Glutamatergic neuron (in vitro differentiated cells): Measurements from ENCODE around the gene DOCK3. TPM values are rescaled to one million over a fixed set of nuclear protein-coding genes. Genes with fewer than 3 reads are reported as not detected.
"Not testable (repeated sequence)": the region's sequence is repeated elsewhere in the genome, so short reads cannot be mapped to it uniquely, and the experiment has no call there.

ENCODE experiments used
- DNase-seq: peaks from one replicate; pipeline ENCODE4 v3.0.0; 2022
- H3K27ac Mint-ChIP-seq: one replicate; pipeline ENCODE4 v1.8.0; 2020; ENCODE audit warnings: mild to moderate bottlenecking, mixed read lengths, inconsistent platforms; ENCODE audit not compliant: unreplicated experiment
- H3K27me3 Mint-ChIP-seq: one replicate; pipeline ENCODE4 v1.8.0; 2020; ENCODE audit warnings: mild to moderate bottlenecking, moderate library complexity, mixed read lengths, inconsistent platforms; ENCODE audit not compliant: unreplicated experiment
- H3K36me3 Mint-ChIP-seq: one replicate; pipeline ENCODE4 v1.8.0; 2020; ENCODE audit warnings: mild to moderate bottlenecking, mixed read lengths, inconsistent platforms; ENCODE audit not compliant: unreplicated experiment
- H3K4me1 Mint-ChIP-seq: one replicate; pipeline ENCODE4 v1.8.0; 2020; ENCODE audit warnings: mild to moderate bottlenecking, low read depth, mixed read lengths, inconsistent platforms; ENCODE audit not compliant: unreplicated experiment
- H3K4me3 Mint-ChIP-seq: one replicate; pipeline ENCODE4 v1.8.0; 2020; ENCODE audit warnings: mild to moderate bottlenecking, mixed read lengths, inconsistent platforms; ENCODE audit not compliant: unreplicated experiment
- H3K9me3 Mint-ChIP-seq: one replicate; pipeline ENCODE4 v1.8.0; 2020; ENCODE audit warnings: mild to moderate bottlenecking, moderate library complexity, mixed read lengths, inconsistent platforms; ENCODE audit not compliant: unreplicated experiment
- total RNA-seq: library from RNA; stranded (reverse); fragmentation: NEBNext Ultra II Directional; extraction: Animal tissue kit (Norgen Biotek cat#: 25700); gene quantifications from one replicate; pipeline ENCODE4 v1.2.1, GENCODE V29; 2021; ENCODE audit not compliant: unreplicated experiment
- TF ChIP-seq, protein P1 (sequence below): fragments of 200-600 bp; sonication (generic); IDR thresholded peaks from one replicate; pipeline ENCODE4 v1.5.0; 2021; ENCODE audit not compliant: partially characterized antibody, unreplicated experiment

DOCK3 gene
- total RNA-seq, 1 donor from 2014 or later = 13.4 TPM

DNA sequence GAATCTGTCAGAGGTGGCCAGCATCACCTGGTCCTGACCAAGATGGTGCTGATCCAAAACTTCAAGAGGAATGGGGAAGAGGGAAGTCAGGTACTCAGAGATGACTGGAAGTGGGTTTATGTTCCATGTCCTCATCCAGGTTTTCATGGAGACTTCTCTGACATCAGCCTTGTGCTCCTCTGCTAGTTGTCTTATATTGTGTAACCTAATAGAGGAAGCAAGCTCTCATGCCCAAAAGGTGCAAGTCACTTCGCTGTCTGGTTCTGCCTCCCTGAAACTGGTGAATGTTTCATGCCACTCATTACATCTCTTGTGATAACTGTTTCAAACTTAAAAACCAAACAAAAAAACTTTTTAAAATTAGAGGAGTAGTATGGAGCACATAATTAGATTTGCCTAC lies 583.1 kb downstream of the DOCK3 start:
- H3K4me1 Mint-ChIP-seq = no peaks in the 10 kb centered on the region
- TF ChIP-seq, protein P1, sequence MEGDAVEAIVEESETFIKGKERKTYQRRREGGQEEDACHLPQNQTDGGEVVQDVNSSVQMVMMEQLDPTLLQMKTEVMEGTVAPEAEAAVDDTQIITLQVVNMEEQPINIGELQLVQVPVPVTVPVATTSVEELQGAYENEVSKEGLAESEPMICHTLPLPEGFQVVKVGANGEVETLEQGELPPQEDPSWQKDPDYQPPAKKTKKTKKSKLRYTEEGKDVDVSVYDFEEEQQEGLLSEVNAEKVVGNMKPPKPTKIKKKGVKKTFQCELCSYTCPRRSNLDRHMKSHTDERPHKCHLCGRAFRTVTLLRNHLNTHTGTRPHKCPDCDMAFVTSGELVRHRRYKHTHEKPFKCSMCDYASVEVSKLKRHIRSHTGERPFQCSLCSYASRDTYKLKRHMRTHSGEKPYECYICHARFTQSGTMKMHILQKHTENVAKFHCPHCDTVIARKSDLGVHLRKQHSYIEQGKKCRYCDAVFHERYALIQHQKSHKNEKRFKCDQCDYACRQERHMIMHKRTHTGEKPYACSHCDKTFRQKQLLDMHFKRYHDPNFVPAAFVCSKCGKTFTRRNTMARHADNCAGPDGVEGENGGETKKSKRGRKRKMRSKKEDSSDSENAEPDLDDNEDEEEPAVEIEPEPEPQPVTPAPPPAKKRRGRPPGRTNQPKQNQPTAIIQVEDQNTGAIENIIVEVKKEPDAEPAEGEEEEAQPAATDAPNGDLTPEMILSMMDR = no peak
- H3K9me3 Mint-ChIP-seq = peaks cover 2% of the 10 kb centered on the region
- no peak overlapping the region for H3K27ac Mint-ChIP-seq
- H3K36me3 Mint-ChIP-seq = no peaks in the 10 kb centered on the region
- no peak overlapping the region for H3K4me3 Mint-ChIP-seq
- no peak for DNase-seq
- H3K27me3 Mint-ChIP-seq = no peaks in the 10 kb centered on the region

DNA sequence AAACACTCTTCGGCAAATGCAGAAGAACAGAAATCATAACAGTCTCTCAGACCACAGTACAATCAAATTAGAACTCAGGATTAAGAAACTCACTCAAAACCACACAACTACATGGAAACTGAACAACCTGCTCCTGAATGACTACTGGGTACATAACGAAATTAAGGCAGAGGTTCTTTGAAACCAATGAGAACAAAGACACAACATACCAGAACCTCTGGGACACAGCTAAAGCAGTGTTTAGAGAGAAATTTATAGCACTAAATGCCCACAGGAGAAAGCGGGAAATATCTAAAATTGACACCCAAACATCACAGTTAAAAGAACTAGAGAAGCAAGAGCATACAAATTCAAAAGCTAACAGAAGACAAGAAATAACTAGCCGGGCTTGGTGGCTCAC lies 589.4 kb downstream of the DOCK3 start:
- not testable (repeated sequence) for H3K4me3 Mint-ChIP-seq, DNase-seq, H3K9me3 Mint-ChIP-seq, H3K27me3 Mint-ChIP-seq, H3K4me1 Mint-ChIP-seq, H3K27ac Mint-ChIP-seq
- H3K36me3 Mint-ChIP-seq = peaks cover 12% of the 10 kb centered on the region

DNA sequence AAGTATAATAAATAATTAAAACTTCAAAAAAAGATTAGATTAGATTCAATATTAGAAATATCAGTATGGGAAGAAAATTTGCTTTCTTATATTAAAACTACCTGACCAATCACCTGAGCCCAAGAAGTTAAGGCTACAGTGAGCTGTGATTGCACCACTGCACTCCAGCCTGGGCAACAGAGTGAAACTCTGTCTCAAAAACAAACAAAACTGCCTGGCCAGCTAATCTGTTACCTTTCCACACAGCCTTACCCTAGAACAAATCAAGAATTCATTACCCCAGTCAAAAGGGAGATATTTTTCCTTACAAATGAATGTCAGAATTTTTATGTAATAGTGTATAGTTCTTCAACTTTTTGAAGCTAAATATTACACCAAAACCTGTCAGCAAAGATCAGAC lies 593.4 kb downstream of the DOCK3 start:
- H3K36me3 Mint-ChIP-seq = peaks cover 12% of the 10 kb centered on the region
- no peak overlapping the region for H3K4me3 Mint-ChIP-seq
- peaks cover 3% of the 10 kb centered on the region for H3K9me3 Mint-ChIP-seq
- no peaks in the 10 kb centered on the region for H3K4me1 Mint-ChIP-seq
- no peaks in the 10 kb centered on the region for H3K27me3 Mint-ChIP-seq
- TF ChIP-seq, protein P1 = no peak
- no peak overlapping the region for H3K27ac Mint-ChIP-seq
- no peak for DNase-seq

DNA sequence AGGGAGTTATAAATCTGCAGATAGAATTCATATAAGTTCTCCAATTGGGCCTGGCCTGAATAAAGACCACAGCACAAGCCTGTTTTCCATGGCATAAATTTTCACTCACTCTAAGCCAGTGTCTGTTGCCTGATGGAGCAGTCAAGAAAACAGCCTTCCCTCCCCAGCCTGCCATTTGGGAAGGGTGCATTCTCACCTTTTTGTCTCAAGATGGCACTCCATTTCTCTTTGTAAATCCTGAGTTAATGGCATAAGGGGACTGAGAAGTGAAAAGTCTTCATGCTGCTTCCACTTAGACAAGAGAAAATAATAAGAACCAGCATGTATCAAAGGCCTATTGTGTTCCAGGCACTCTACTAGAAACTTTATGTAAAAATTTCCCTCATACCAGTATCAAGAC lies 594.7 kb downstream of the DOCK3 start:
- Mint-ChIP-seq H3K4me3 (no peak overlapping the region), H3K4me1 (no peaks in the 10 kb centered on the region), H3K36me3 (peaks cover 12% of the 10 kb centered on the region), H3K9me3 (peaks cover 3% of the 10 kb centered on the region), H3K27ac (no peak overlapping the region), H3K27me3 (no peaks in the 10 kb centered on the region)
- no peak for DNase-seq
- TF ChIP-seq, protein P1 = no peak

DNA sequence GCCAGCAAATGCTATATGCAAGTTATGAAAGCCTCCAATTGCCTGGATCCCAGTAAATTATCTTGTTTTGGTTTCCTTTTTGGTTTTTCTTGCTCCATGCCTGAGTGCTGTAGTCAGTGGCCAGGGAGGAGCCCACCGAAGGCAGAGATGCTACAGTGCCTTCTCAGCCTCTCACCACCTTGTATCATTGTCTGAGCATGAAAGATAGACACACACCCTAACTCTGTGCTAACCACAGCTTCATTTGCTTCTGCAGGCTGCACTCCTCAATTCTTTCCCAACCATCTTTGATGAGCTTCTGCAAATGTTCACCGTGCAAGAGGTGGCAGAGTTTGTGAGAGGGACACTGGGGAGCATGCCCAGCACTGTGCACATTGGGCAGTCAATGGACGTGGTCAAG lies 595.8 kb downstream of the DOCK3 start:
- H3K4me1 Mint-ChIP-seq = no peaks in the 10 kb centered on the region
- H3K9me3 Mint-ChIP-seq = peaks cover 3% of the 10 kb centered on the region
- no peaks in the 10 kb centered on the region for H3K27me3 Mint-ChIP-seq
- no peak overlapping the region for H3K27ac Mint-ChIP-seq
- TF ChIP-seq, protein P1 = no peak
- H3K36me3 Mint-ChIP-seq = peaks cover 6% of the 10 kb centered on the region
- no peak overlapping the region for H3K4me3 Mint-ChIP-seq
- DNase-seq = no peak

DNA sequence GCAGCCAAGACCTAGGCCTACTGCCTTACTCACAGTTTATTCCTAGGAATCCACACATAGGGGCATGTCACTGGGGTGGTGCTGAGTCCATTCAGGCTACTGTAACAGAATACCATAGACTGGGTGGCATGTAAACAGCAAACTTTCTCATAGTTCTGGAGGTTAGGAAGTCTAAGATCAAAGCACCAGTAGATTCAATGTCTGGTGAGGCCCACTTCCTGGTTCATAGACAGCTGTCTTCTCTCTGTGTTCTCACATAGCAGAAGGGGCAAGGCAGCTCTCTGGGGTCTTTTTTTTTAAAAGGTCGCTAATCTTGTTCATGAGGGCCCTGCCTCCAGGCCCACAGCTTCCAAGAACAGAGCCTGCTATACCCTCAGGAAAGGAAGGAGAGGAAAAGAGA lies 596.4 kb downstream of the DOCK3 start:
- Mint-ChIP-seq H3K9me3 (no peaks in the 10 kb centered on the region), H3K4me3 (no peak overlapping the region), H3K27me3 (no peaks in the 10 kb centered on the region), H3K27ac (no peak overlapping the region), H3K4me1 (no peaks in the 10 kb centered on the region), H3K36me3 (no peaks in the 10 kb centered on the region)
- DNase-seq = no peak
- TF ChIP-seq, protein P1 = no peak
